Measurements from ENCODE around the gene ZMAT3.
A peak's percentile ranks its signal among the peaks of the same experiment; 100 is the strongest.
"Not testable (repeated sequence)": the region's sequence is repeated elsewhere in the genome, so short reads cannot be mapped to it uniquely, and the experiment has no call there.

ZMAT3 gene, protein sequence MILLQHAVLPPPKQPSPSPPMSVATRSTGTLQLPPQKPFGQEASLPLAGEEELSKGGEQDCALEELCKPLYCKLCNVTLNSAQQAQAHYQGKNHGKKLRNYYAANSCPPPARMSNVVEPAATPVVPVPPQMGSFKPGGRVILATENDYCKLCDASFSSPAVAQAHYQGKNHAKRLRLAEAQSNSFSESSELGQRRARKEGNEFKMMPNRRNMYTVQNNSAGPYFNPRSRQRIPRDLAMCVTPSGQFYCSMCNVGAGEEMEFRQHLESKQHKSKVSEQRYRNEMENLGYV

GRCh38 chr3:179071323-179072099 lies at the start of gene ZMAT3:
Gene ZMAT3, minus strand, starts transcription at chr3:179071809. Its CDS starts 4,057 bp downstream, at chr3:179067752.
- DNase-seq (ENCODE audit: low read depth in 2 of 2), result peak; percentile 73 to 76

GRCh38 chr3:179116816-179117215 lies 45.2 kb upstream of the ZMAT3 start:
- DNase-seq (ENCODE audit: low read depth in 2 of 2), result no peak

GRCh38 chr3:179115444-179115843 lies 43.8 kb upstream of the ZMAT3 start:
- DNase-seq (ENCODE audit: low read depth in 2 of 2), result not testable (repeated sequence)

DNA sequence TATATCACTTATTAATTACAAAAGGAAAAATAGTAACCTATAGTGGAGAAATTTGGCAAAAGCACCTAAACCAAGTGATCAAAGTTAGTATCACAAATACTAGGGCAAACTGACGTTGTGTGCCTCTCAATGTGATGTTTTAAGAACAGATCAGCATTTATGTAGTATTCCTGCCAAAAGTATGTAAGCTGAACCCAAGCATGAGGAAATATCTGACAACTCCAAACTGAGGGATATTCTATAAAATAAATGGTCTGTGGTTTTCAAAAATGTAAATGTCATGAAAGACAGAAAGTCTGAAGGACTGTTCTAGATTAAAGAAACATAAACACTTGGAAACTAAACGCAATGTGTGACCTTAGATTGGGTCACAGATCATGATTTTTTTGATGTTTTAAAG lies 42.3 kb upstream of the ZMAT3 start:
- no peak for DNase-seq (ENCODE audit: low read depth in 2 of 2)

DNA sequence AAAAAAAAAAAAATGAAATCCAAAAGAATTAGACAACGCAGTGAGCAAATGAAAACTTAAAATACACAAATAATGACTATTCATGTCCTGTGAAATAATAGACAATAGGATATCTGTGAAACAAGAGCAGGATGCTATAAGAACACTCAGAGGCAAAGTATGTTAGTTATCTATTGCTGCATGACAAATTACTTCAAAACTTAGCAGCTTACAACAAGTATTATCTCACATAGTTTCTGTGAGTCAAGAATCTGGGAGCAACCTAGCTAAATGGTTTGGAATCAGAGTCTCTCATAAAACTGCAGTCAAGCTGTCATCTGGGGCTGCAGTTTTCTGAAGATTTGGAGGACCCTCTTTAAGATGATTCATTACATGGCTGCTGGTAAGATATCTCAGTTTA lies 36.5 kb upstream of the ZMAT3 start:
- no peak for DNase-seq (ENCODE audit: low read depth in 2 of 2)

- DNase-seq (ENCODE audit: low read depth in 2 of 2), result no peak
These were observed 36.0 kb upstream of the ZMAT3 start for GRCh38 chr3:179107617-179108016.

GRCh38 chr3:179105881-179106280 lies 34.3 kb upstream of the ZMAT3 start:
- no peak for DNase-seq (ENCODE audit: low read depth in 2 of 2)

GRCh38 chr3:179100652-179101051 lies 29.0 kb upstream of the ZMAT3 start:
- no peak for DNase-seq (ENCODE audit: low read depth in 2 of 2)

DNA sequence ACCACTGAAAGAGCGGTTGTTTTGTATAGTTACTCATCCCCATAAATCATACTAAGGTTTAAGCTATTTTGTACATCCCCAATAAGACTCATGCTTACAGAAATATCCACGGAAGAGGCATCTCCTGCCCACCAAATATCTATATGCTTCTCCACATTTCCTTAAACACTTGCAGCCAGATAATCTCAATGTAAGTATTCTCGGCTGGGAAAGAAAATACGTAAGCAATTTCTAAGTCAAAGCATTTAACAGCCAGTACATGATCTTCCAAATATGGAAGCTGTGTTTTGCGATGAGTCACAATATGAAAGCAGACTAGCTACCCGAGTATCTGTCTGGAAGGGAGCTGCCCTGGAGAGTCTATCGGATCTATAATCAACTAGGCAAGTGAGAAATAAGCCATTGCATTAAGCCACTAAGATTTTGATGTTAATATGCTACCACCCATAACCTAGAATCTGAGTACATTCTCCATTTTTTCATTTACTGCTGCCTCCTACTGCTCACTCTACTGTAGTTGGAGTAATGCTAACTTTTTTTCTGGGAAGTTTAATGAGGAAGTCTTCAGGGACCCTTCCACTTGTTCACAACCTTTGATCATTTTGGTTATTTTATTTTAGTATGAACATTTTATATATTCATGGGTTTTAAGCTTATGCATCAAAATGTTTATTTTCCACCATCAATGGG lies 26.9 kb upstream of the ZMAT3 start:
- DNase-seq (ENCODE audit: low read depth in 2 of 2), result no peak

DNA sequence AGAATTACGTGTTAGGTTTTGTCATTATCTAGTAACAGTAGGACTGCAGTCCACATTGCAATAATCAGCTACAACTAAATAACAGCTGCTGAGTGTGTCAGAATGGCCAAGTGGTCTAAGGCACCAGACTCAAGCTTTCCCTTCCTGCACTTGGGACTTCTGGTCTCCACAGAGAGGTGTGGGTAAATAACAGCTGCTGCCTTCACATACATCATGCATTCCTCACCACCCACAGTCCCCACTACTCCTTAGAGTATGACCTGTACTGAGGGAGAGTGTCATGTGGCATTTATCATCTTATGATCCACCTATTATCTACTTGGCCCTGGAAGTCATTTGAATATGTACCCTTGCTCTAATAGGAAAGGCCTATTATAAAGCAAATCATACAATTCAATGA lies 22.2 kb upstream of the ZMAT3 start:
- no peak for DNase-seq (ENCODE audit: low read depth in 2 of 2)

DNA sequence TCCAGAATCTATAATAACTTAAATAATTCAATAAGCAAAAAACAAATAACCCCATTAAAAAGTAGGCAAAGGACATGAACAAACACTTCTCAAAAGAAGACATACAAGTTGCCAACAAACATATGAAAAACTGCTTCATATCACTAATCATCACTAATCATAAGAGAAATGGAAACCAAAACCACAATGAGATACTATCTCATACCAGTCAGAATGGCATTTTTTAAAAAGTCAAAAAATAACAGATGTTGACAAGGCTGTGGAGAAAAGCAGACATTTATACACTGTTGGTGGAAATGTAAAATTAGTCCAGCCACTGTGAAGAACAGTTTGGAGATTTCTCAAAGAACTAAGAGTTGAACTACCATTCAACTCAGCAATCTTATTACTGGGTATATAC lies 19.5 kb upstream of the ZMAT3 start:
- DNase-seq (ENCODE audit: low read depth in 2 of 2), result no peak

DNA sequence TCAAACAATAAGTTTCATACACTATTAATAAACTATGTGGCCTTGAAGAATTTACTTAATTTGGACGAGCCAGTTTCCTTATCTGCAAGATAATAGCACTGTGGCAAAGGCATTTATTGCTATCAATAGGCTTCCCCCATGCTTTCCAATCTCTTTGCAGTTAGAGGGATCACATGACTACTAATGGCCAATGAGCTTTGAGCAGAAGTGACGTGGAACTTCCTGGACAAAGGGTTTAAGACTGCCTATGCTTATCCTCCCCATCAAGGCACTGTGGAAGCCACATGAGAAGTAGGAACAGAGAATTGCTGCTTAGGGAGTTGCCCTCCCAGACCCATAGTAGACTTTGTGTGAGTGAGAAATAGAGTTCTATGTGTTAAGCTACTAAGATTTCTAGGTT lies 16.7 kb upstream of the ZMAT3 start:
- no peak for DNase-seq (ENCODE audit: low read depth in 2 of 2)

- no peak for DNase-seq (ENCODE audit: low read depth in 2 of 2)
These were observed 12.4 kb upstream of the ZMAT3 start for GRCh38 chr3:179083977-179084376.

GRCh38 chr3:179082416-179082815 lies 10.8 kb upstream of the ZMAT3 start:
- no peak for DNase-seq (ENCODE audit: low read depth in 2 of 2)

- DNase-seq (ENCODE audit: low read depth in 2 of 2), result no peak
These were observed 10.3 kb upstream of the ZMAT3 start for GRCh38 chr3:179081885-179082284.

- no peak for DNase-seq (ENCODE audit: low read depth in 2 of 2)
These were observed 7.9 kb upstream of the ZMAT3 start for GRCh38 chr3:179079537-179079936.

GRCh38 chr3:179076243-179077027 lies 4.8 kb upstream of the ZMAT3 start:
- no peak for DNase-seq (ENCODE audit: low read depth in 2 of 2)

DNA sequence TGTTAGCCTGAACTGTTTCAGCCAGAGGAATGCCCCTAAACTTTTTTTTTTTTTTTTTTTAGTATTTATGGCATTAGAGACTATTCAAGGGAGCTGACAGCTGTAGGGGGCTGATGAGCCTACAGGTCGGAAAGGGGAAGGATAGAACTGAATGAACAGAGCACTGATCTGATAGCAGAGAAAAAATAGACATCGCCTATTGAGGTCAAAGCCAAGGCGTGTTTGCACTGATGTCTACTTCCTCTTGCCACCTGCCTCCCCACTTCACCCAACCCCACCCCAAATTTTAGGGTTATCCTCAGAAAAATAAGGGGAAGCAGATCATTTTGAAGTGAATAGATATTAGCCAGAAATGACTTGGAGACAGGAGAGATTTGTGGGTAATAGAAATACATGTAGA lies 3.0 kb upstream of the ZMAT3 start:
- DNase-seq (ENCODE audit: low read depth in 2 of 2), result no peak

DNA sequence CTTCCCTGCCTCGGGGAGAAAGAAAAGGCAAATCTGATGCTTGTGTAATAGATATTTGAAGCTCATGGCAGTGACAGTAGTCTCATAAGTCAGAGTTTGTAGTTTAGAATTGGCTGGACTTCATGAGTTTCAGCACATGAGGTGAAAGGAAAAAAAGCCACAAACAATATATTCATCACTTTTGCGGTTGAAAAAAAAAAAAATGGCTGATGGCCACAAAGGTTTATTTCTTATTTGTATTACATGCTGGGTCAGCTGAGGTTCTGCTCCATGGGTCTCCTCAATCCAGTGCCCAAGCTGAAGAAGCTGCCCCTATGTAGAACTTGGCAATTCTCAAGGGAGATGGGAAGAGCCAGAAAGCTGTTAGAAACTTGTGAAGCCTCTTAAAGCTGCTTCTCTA lies 2.2 kb upstream of the ZMAT3 start:
- DNase-seq (ENCODE audit: low read depth in 2 of 2), result no peak

GRCh38 chr3:179072100-179072438 lies 460 bp upstream of the ZMAT3 start:
- DNase-seq (ENCODE audit: low read depth in 2 of 2), result peak; percentile 12 to 15

- DNase-seq (ENCODE audit: low read depth in 2 of 2), result no peak
These were observed 634 bp downstream of the ZMAT3 start for GRCh38 chr3:179071027-179071322.

DNA sequence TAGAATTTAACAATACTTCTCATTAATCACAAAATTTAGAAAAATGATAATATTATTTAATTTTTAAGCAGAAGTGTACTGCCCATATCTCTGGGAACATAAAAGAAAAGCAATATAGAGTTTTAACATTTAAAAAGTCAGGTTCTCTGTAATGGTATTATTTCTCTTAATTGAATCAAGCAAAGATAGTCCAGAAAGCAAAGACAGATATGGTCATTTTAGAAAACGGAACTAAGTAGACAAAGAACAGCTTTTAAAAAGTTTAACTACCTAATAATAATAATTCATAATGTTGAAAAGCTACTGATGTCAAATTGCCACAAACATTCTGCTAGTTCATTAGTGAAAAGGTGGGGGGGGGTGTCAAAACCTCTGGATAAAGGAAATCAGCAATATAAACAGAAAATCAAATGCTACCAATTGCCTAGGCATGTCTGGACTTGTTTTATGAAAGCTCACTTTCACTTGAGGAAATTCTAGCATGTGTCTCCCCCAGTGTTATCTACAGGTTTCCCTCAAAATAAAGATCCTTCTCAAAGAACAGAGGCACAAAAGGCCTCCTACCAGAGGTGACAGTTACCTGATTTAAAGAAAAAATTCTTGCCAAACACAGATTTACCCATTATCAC lies 1.7 kb downstream of the ZMAT3 start:
- DNase-seq (ENCODE audit: low read depth in 2 of 2), result no peak

Measured in activated CD4-positive, alpha-beta T cell treated with anti-CD3 and anti-CD28 coated beads for 24 hours (primary cell).